Stomach (tissue), 9 donors: ENCODE results near the gene BACH1. TPM values are rescaled to one million over a fixed set of nuclear protein-coding genes. Genes with fewer than 3 reads are reported as not detected.

Experiments
- DNase-seq, 2 donors: peaks; one replicate each; pipeline versions ENCODE4 v3.0.0 to v3.0.0-alpha.2; 2013 to 2019
- H3K27ac ChIP-seq, 5 donors: fragments of 200-600 bp in 4 of 5; sonication (generic) in 4 of 5; one replicate each; pipeline ENCODE4 v1.5.1; 2013 to 2019; ENCODE audit warnings: mild to moderate bottlenecking in 1 of 5, moderate library complexity in 1 of 5
- H3K27me3 ChIP-seq, 3 donors: fragments of 200-600 bp; sonication (generic); one replicate each; pipeline ENCODE4 v1.5.1; 2017 to 2019; ENCODE audit warnings: mixed run types in 1 of 3
- H3K36me3 ChIP-seq, 4 donors: fragments of 200-600 bp; sonication (generic); 1 replicate in 3 of 4; 2 replicates in 1 of 4; pipeline ENCODE4 v1.5.1; 2016 to 2019
- H3K4me1 ChIP-seq, 4 donors: fragments of 200-600 bp; sonication (generic); one replicate each; pipeline ENCODE4 v1.5.1; 2016 to 2019
- H3K4me3 ChIP-seq, 4 donors: fragments of 200-600 bp; sonication (generic) in 3 of 4; one replicate each; pipeline ENCODE4 v1.5.1; 2016 to 2019; ENCODE audit warnings: mild to moderate bottlenecking in 1 of 4
- H3K9me3 ChIP-seq, 4 donors: fragments of 200-600 bp; sonication (generic); one replicate each; pipeline ENCODE4 v1.5.1; 2016 to 2019
- CTCF ChIP-seq, 7 experiments: fragments of 450-650 bp in 4 of 7; fragments of 200-600 bp in 3 of 7; sonication (generic) in 3 of 7; IDR thresholded peaks; one replicate each; pipeline ENCODE4 v1.5.1; 2016 to 2019; ENCODE audit warnings: antibody characterized with exemption in 7 of 7, control low read depth in 2 of 7, mild to moderate bottlenecking in 1 of 7
- EP300 ChIP-seq: sonication (generic); formaldehyde crosslinking; IDR thresholded peaks from one replicate; pipeline ENCODE4 v1.6.1; 2017; ENCODE audit warnings: antibody characterized with exemption
- POLR2A ChIP-seq, 4 donors: fragments of 450-650 bp; IDR thresholded peaks; one replicate each; pipeline ENCODE4 v1.6.1; 2016; ENCODE audit warnings: antibody characterized with exemption in 4 of 4, control low read depth in 2 of 4, mild to moderate bottlenecking in 1 of 4, moderate library complexity in 1 of 4
- POLR2AphosphoS5 ChIP-seq, 3 donors: sonication (generic); formaldehyde crosslinking; IDR thresholded peaks; one replicate each; pipeline ENCODE4 v1.6.1; 2016; ENCODE audit warnings: antibody characterized with exemption in 3 of 3
- WGBS, 5 donors: extraction: QIAGEN DNeasy Blood & Tissue Kit in 3 of 5; methylation state at CpG; one replicate each; pipeline versions ENCODE4 v1.1.5 to v1.1.7; 2013 to 2018; 5-methylcytosine and 5-hydroxymethylcytosine counted together
- intact Hi-C: fragments of 100-400 bp; cut with DNase I; formaldehyde crosslinking; loops from one replicate; pipeline ENCODE4 v1.15.1; 2023; ENCODE audit warnings: low total_unique reads
- polyA plus RNA-seq, 3 donors: library from polyadenylated mRNA; stranded (reverse); fragments of 200-250 nt; gene quantifications; one replicate each; pipeline ENCODE4 v1.2.3, GENCODE V29; 2013
- total RNA-seq, 5 donors: library from RNA; depleted of rRNA; stranded (reverse); fragments of >200 nt; gene quantifications; one replicate each; pipeline versions ENCODE4 v1.1.0 to v1.2.3, GENCODE V29; 2014 to 2016
- donor health status: healthy with polysubstance abuse.
- donor health status: Bipolar disorder and iron deficiency.
- donor health status: healthy.

Gene BACH1
- total and polyA plus RNA-seq, 8 donors, result 4.2 to 107 (median 24.2) TPM

DNA sequence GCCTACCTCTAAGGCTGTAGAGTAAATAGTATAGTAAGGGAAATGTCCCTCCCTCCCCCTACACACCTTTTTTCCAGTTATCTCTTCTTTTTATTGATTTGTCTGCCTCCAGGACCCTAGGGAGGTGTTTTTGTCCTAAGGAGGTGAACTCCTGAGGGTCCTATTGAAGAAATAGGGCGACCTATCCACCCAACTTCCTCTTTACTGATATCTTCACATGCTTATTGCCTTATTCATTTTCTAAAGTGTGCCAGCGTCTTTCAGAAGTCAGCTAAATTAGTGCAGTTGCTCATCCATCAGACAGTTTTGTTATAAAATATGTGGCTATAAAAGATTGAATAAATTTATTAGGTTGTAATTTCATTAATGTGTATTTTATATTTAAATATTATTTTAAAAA lies 5.9 kb downstream of the BACH1 start:
- Histone ChIP-seq H3K4me1 (peaks cover 41 to 96% (median 67%) of the 10 kb centered on the region in 4 donors), H3K9me3 (no peaks in the 10 kb centered on the region), H3K27me3 (no peaks in the 10 kb centered on the region), H3K36me3 (no peaks in the 10 kb centered on the region), H3K4me3 (no peak overlapping the region), H3K27ac (peak overlapping the region in 1 of 5 donors; percentile 11)
- intact Hi-C loops, result no loop called here
- no peak for TF ChIP-seq POLR2A (IDR thresholded peaks at IDR 0.05)
- TF ChIP-seq POLR2AphosphoS5 (IDR thresholded peaks at IDR 0.05), result no peak
- no peak for TF ChIP-seq CTCF (IDR thresholded peaks at IDR 0.05)
- TF ChIP-seq EP300, result no peak
- DNase-seq, result no peak
- 68 to 77% (median 72%) methylated on average over 2 of the region's 2 CpGs for WGBS, 5 donors

DNA sequence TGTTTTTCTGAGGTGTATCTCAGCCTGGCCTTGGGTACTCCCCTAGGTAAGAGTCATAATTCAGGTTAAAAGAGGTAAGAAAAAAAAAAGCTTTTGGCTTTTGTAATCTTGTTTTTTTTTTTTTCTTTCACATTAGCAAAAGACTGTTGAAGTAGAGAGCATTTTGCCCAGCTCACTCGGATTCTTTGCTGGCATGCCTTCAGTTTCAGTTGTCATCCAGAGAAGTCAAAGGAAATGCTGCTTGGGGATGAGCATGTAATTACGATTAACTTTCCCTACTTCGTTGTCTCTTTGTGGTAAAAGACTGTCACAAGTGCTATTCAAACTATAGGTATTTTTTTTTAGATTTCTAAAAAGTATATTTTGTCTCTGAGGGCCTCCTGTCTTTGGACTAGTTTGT lies 6.3 kb downstream of the BACH1 start:
- Histone ChIP-seq H3K4me3 (no peak overlapping the region), H3K4me1 (peaks cover 39 to 93% (median 65%) of the 10 kb centered on the region in 4 donors), H3K27me3 (no peaks in the 10 kb centered on the region), H3K9me3 (no peaks in the 10 kb centered on the region), H3K27ac (peak overlapping the region in 2 of 5 donors; percentile 11 to 25), H3K36me3 (no peaks in the 10 kb centered on the region)
- TF ChIP-seq POLR2AphosphoS5 (IDR thresholded peaks at IDR 0.05), result no peak
- no peak for TF ChIP-seq POLR2A (IDR thresholded peaks at IDR 0.05)
- no peak for DNase-seq
- WGBS, 5 donors, result 35 to 61% (median 49%) methylated on average over 3 of the region's 3 CpGs
- intact Hi-C loops, result no loop called here

- Histone ChIP-seq H3K9me3 (no peaks in the 10 kb centered on the region), H3K27ac (peak overlapping the region in 2 of 5 donors; percentile 11 to 25), H3K4me1 (peaks cover 34 to 88% (median 61%) of the 10 kb centered on the region in 4 donors)
Observed at GRCh38 chr21:29305561-29305960, 6.8 kb downstream of the BACH1 start.

GRCh38 chr21:29306920-29307319 lies 8.2 kb downstream of the BACH1 start:
- intact Hi-C loops, result no loop called here
- DNase-seq, result no peak
- TF ChIP-seq POLR2AphosphoS5 (IDR thresholded peaks at IDR 0.05), result no peak
- no peak for TF ChIP-seq CTCF (IDR thresholded peaks at IDR 0.05)
- no peak for TF ChIP-seq EP300
- TF ChIP-seq POLR2A (IDR thresholded peaks at IDR 0.05), result no peak
- Histone ChIP-seq H3K27me3 (no peaks in the 10 kb centered on the region), H3K27ac (peak overlapping the region in 1 of 5 donors; percentile 1), H3K36me3 (no peaks in the 10 kb centered on the region), H3K4me1 (peaks cover 26 to 82% (median 48%) of the 10 kb centered on the region in 4 donors), H3K4me3 (no peak overlapping the region), H3K9me3 (no peaks in the 10 kb centered on the region)
- 55 to 79% (median 69%) methylated on average over 3 of the region's 3 CpGs for WGBS, 5 donors

More at GRCh38 chr21:29305561-29305960, 6.8 kb downstream of the BACH1 start:
- WGBS, 5 donors, result 0 to 68% (median 33%) methylated on average over 1 of the region's 1 CpG
- no peak for TF ChIP-seq EP300
- no peak for TF ChIP-seq CTCF (IDR thresholded peaks at IDR 0.05)
- no peak for TF ChIP-seq POLR2A (IDR thresholded peaks at IDR 0.05)
- no peak for TF ChIP-seq POLR2AphosphoS5 (IDR thresholded peaks at IDR 0.05)
- no peak for DNase-seq
- Histone ChIP-seq H3K36me3 (no peaks in the 10 kb centered on the region), H3K27me3 (no peaks in the 10 kb centered on the region), H3K4me3 (no peak overlapping the region)
- intact Hi-C loops, result no loop called here

DNA sequence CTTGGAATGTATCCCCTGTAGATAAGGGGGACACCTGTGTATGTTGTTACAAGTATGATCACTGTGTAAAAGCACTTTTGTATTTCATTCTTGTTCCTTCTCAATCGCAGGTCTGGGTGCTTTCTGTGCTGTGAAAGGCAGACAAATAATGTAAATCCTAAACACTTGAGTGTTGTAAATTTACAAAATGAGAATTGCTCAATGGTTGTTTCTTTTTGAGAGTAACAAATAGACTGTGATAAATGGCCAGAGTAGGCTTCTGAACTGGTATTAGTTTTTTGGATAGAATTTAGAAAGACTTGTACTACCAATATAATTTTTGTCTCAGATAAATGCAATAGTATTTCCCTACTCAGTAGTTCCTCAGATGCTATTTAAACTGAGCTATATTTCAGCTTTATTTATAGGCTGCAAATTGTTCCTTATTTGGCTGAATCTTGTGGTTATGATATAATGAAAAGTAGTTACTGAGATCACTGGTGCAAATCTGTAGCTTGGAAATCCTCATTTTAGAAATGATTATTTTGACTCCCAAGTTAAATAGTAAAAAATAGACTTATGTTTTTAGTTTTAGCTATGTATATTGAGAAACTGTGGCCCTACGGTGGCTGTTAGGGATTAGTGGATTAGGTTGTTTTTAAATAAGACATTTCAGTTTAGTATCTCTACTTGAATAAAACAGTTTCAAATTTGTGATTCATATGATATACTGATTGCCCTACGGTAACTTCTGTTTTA lies 9.2 kb downstream of the BACH1 start:
- WGBS, 5 donors, result 44 to 61% (median 56%) methylated on average over 3 of the region's 3 CpGs
- Histone ChIP-seq H3K27me3 (no peaks in the 10 kb centered on the region), H3K27ac (no peak overlapping the region), H3K4me1 (peaks cover 20 to 74% (median 39%) of the 10 kb centered on the region in 4 donors), H3K9me3 (no peaks in the 10 kb centered on the region), H3K4me3 (no peak overlapping the region), H3K36me3 (no peaks in the 10 kb centered on the region)
- TF ChIP-seq POLR2AphosphoS5 (IDR thresholded peaks at IDR 0.05), result no peak
- intact Hi-C loops, result no loop called here
- no peak for DNase-seq
